C4-2B (cell line): ENCODE measurements around the gene MMP13.

Experiments used
- ZFX ChIP-seq: fragments of 450-650 bp; IDR thresholded peaks from 2 replicates; pipeline ENCODE4 v1.6.1; 2017
- TF ChIP-seq, protein P1 (sequence below): fragments of 450-650 bp; conservative IDR thresholded peaks from 2 replicates; pipeline ENCODE4 v1.5.1; 2017; ENCODE audit warnings: mild to moderate bottlenecking

DNA sequence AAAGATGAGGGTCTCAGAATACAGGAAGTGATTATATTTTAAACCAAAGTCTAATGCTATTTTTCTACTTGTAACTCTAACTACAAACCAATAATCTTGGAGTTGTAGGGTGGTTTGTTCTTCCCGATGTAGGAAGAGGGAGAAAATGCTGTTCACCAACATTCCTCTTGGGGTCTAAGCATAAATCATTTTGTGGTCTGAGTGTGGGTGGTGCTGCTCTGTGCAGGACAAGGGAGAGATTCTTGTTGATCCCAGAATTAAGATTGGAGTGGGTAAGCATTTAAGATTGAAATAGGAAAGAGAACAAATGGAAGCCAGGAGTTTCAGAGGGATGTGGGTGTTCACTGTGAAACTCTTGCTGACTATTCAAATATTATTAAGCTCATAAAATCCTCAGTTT lies 38.6 kb upstream of the MMP13 start:
- TF ChIP-seq, protein P1, sequence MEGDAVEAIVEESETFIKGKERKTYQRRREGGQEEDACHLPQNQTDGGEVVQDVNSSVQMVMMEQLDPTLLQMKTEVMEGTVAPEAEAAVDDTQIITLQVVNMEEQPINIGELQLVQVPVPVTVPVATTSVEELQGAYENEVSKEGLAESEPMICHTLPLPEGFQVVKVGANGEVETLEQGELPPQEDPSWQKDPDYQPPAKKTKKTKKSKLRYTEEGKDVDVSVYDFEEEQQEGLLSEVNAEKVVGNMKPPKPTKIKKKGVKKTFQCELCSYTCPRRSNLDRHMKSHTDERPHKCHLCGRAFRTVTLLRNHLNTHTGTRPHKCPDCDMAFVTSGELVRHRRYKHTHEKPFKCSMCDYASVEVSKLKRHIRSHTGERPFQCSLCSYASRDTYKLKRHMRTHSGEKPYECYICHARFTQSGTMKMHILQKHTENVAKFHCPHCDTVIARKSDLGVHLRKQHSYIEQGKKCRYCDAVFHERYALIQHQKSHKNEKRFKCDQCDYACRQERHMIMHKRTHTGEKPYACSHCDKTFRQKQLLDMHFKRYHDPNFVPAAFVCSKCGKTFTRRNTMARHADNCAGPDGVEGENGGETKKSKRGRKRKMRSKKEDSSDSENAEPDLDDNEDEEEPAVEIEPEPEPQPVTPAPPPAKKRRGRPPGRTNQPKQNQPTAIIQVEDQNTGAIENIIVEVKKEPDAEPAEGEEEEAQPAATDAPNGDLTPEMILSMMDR: no peak
- TF ChIP-seq ZFX: no peak
